ENCODE data around the gene RHOG. TPM values are rescaled to one million over a fixed set of nuclear protein-coding genes. Genes with fewer than 3 reads are reported as not detected.
"Not testable (repeated sequence)": the region's sequence is repeated elsewhere in the genome, so short reads cannot be mapped to it uniquely, and the experiment has no call there.

Gene RHOG
- total and polyA plus RNA-seq, 9 of the 15 experiments (the other 6 are each of a cell fraction or from before 2014, with no cell fraction given), result 22.6 to 162 (median 80.3) TPM

- H3K4me3 ChIP-seq; in situ Hi-C loops (cut with MboI); H3K9me3 ChIP-seq (replicated peaks; ENCODE audit: control insufficient read depth, insufficient read depth, low read depth, low read length); H3K27ac ChIP-seq (ENCODE audit: extremely low read depth, low read depth, low read length); BruUV-seq (replicated peaks); DNase-seq (ENCODE audit: extremely low read depth in 1 of 4, low spot score in 3 of 4); H3K9ac ChIP-seq (ENCODE audit: insufficient read depth in 1 of 2, low read depth in 2 of 2, low read length in 2 of 2); POLR2A ChIA-PET; H3K4me2 ChIP-seq (ENCODE audit: insufficient read depth, low read length); H4K20me1 ChIP-seq (replicated peaks; ENCODE audit: control insufficient read depth, insufficient read depth, low read length); H3K9me1 ChIP-seq (ENCODE audit: control insufficient read depth, insufficient read depth, low read length); H3K27me3 ChIP-seq (ENCODE audit: control insufficient read depth in 2 of 2, insufficient read depth in 2 of 2, low read length in 2 of 2); CTCF ChIA-PET (ENCODE audit: low intra/inter-chr PET ratio); FAIRE-seq; ATAC-seq; intact Hi-C loops (cut with micrococcal nuclease); H2AFZ ChIP-seq (ENCODE audit: low read depth, low read length): not testable (repeated sequence)
- Histone ChIP-seq H3K79me2 (ENCODE audit: control insufficient read depth, insufficient read depth, low read length) (peaks cover 83% of the 10 kb centered on the region), H3K4me1 (replicated peaks in 1 of 2; ENCODE audit: control insufficient read depth in 2 of 2, insufficient read depth in 2 of 2, low read length in 2 of 2) (peaks cover 7 to 22% of the 10 kb centered on the region in 2 experiments), H3K36me3 (ENCODE audit: control insufficient read depth, insufficient read depth, low read length) (peaks cover 60% of the 10 kb centered on the region)
- 95% methylated on average over 8 of the region's 10 CpGs for WGBS (ENCODE audit: insufficient coverage, low coverage, missing lambda C conversion rate)
Observed at GRCh38 chr11:3794387-3794786, 46.4 kb downstream of the RHOG start.

- peaks cover 98% of the 10 kb centered on the region for H3K79me2 ChIP-seq (ENCODE audit: control insufficient read depth, insufficient read depth, low read length)
- H3K36me3 ChIP-seq (ENCODE audit: control insufficient read depth, insufficient read depth, low read length), result peaks cover 73% of the 10 kb centered on the region
- peak overlapping the region; percentile 30; the same call in 1 of the 2 replicates for H3K4me2 ChIP-seq (ENCODE audit: insufficient read depth, low read length)
- FAIRE-seq (peak; percentile 48), DNase-seq (ENCODE audit: extremely low read depth in 1 of 4, low spot score in 3 of 4) (no peak), ATAC-seq (peak; percentile 25)
- 0 out of 2 replicates have a peak, but pooled peaks cover 8% of the 10 kb centered on the region for H4K20me1 ChIP-seq (replicated peaks; ENCODE audit: control insufficient read depth, insufficient read depth, low read length)
- peak overlapping the region; percentile 29; the same call in 1 of the 3 replicates for H3K27ac ChIP-seq (ENCODE audit: extremely low read depth, low read depth, low read length)
- H3K27me3 ChIP-seq (ENCODE audit: control insufficient read depth in 2 of 2, insufficient read depth in 2 of 2, low read length in 2 of 2), result no peaks in the 10 kb centered on the region
- in situ Hi-C loops (cut with MboI) (no loop called here), intact Hi-C loops (cut with micrococcal nuclease) (no loop called here)
- H3K4me3 ChIP-seq, result no peak overlapping the region
- TSS peak; percentile 2 for BruUV-seq (replicated peaks)
- ChIA-PET CTCF (ENCODE audit: low intra/inter-chr PET ratio) (no interaction called here), POLR2A (interaction anchor here (0.6 to 1.0 kb wide), 2 partner anchors 9 to 39 kb away, joined by 3 read pairs; no protein-coding TSS in a partner anchor)
- H3K4me1 ChIP-seq (replicated peaks in 1 of 2; ENCODE audit: control insufficient read depth in 2 of 2, insufficient read depth in 2 of 2, low read length in 2 of 2), result peaks cover 8 to 11% of the 10 kb centered on the region in 2 experiments; a peak in 4 of 5 replicates
- H3K9ac ChIP-seq (ENCODE audit: insufficient read depth in 1 of 2, low read depth in 2 of 2, low read length in 2 of 2), result no peak overlapping the region
- no peaks in the 10 kb centered on the region for H3K9me3 ChIP-seq (replicated peaks; ENCODE audit: control insufficient read depth, insufficient read depth, low read depth, low read length)
- no peaks in the 10 kb centered on the region for H3K9me1 ChIP-seq (ENCODE audit: control insufficient read depth, insufficient read depth, low read length)
- H2AFZ ChIP-seq (ENCODE audit: low read depth, low read length), result no peak overlapping the region
- WGBS (ENCODE audit: insufficient coverage, low coverage, missing lambda C conversion rate), result 52% methylated on average over 8 of the region's 8 CpGs
- TF ChIP-seq FOXA1 (IDR thresholded peaks at IDR 0.05; ENCODE audit: borderline replicate concordance), result no peak
- no peak for TF ChIP-seq ZBTB11 (CRISPR knock-in tag; IDR thresholded peaks at IDR 0.05)
- TF ChIP-seq FOS (IDR thresholded peaks at IDR 0.05; ENCODE audit: extremely low read depth, insufficient read length), result no peak
- TF ChIP-seq RBM25 (IDR thresholded peaks at IDR 0.05; ENCODE audit: low read depth, low read length, severe bottlenecking), result no peak
- no peak for TF ChIP-seq ZNF124 (CRISPR knock-in tag; IDR thresholded peaks at IDR 0.05)
- TF ChIP-seq MXD1 (CRISPR knock-in tag; IDR thresholded peaks at IDR 0.05; ENCODE audit: borderline replicate concordance, poor library complexity, severe bottlenecking), result no peak
- no peak for TF ChIP-seq HNRNPLL (IDR thresholded peaks at IDR 0.05; ENCODE audit: low read depth, low read length, poor library complexity, severe bottlenecking)
- TF ChIP-seq SMARCE1 (IDR thresholded peaks at IDR 0.05), result no peak
- TF ChIP-seq U2AF1 (optimal IDR thresholded peaks at IDR 0.05; ENCODE audit: low read depth, low read length), result no peak
- TF ChIP-seq SIN3B (IDR thresholded peaks at IDR 0.05; ENCODE audit: low read depth), result no peak
- TF ChIP-seq CREBBP (IDR thresholded peaks at IDR 0.05; ENCODE audit: low read depth, low read length), result no peak
Observed at GRCh38 chr11:3786781-3787428, 53.9 kb downstream of the RHOG start.

Measured in K562 (cell line).